NCI-H1105 treated with DMSO at 0.1 percent for 48 hours (cell line): Measurements from ENCODE around the gene DUSP1.

Experiments used
- DNase-seq: peaks from one replicate; lab custom pipeline; 2025; lab: John Stamatoyannopoulos, UW

Gene DUSP1

DNA sequence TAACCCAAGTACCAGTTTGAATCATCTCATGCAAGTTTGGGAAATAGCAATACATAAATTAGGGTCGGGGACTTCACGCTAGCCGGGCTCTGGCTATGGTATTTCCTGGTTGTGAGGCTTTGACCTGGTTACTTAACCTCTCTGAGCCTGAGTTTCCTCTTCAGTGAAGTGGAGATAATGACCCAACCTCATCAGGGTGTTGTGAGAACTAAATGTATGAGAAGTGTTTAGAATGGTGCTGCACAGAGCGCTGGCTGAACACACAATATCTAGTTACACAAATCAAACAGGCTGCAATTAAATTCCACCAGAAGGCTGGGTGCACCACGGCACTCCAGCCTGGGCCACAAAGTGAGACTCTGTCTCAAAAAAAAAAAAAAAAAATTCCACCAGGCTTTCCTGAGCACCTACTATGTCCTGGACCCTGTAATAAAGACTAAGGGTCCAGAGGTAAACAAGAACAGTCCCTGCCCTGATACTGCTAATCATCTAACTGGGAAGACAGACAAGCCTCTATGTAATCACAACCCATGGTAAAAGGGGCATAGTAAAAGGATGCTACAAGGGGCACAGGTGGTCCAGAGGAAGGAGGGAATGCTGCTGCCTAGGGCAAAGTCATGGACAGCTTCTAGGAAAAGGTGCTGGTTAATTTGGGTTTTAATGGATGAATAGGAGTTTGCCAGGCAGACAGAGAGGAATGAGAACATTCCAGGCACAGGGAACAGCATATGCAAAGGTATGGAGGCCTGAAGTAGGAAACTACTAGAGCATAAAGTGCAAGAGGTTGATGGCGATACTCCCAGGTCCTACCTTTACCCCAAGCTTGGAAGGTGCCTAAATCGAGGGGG lies 27.7 kb downstream of the DUSP1 start:
- no peak for DNase-seq

DNA sequence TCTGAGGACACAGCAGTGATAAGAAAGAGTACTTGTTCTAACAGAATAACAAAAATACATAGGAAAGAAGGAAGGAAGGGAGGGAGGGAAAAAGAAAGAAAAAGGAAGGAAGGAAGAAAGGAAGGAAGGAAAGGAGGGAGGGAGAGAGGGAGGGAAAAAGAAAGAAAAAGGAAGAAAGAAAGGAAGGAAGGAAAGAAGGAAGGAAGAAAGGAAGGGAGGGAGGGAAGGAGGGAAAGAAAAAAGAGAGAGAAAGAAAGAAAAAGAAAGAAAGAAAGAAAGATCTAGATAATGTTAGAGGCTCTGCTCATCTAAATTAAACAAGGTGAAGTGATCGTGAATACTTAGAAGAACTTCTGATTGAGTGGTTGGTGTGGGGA lies 29.8 kb downstream of the DUSP1 start:
- DNase-seq: no peak

DNA sequence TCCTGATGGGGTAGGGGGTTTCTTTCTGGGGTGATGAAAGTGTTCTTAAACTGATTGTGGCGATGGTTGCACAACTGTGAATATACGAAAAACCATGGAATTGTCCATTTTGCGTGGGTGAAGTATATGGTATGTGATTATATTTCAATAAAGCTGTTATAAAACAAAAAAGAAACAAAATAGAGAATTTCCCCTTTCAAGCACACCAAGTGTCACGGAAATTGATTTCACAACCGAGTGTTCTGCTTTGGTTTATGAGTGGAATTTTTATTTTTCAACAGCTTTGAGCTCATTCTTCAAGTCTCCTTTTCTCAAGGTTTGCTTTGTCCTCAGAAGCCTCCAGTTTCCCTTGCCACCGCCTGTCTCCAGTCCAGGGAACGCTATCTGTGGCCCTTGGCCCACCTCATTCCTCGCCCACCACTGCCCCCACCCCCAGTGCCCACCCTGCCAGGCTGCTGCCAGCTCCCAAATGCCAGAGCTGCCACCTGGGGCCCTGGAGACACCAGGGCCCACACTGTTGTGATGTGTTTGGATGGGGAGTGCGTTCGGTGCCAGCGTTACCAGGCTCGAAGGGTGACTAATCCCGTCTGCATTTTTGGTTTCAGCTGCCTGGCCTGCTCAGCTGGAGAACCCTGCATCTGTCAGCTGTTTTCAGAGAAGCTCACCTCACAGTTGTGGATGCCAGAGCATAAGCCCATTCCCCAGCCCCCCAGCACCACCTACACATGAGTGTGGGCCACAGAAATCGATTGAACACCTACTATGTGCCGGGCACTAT lies 30.4 kb downstream of the DUSP1 start:
- DNase-seq: no peak

DNA sequence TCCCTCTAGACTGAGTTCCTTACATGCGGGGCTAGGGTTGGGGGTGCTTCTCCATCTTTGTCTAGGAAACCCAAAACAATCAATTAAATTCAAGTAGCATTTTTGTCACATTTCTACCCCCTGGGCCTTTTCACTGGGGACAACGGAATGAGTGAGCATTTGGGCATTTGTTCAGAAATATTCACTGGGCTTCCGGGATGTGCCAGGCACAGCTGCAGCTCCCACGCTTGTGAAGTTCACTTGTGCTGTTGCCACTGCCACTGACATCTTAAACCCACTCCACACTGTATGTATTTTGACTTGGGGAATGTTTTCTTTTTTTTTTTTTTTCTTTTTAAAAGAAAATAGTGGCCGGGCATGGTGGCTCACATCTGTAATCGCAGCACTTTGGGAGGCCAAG lies 31.6 kb downstream of the DUSP1 start:
- DNase-seq: no peak

DNA sequence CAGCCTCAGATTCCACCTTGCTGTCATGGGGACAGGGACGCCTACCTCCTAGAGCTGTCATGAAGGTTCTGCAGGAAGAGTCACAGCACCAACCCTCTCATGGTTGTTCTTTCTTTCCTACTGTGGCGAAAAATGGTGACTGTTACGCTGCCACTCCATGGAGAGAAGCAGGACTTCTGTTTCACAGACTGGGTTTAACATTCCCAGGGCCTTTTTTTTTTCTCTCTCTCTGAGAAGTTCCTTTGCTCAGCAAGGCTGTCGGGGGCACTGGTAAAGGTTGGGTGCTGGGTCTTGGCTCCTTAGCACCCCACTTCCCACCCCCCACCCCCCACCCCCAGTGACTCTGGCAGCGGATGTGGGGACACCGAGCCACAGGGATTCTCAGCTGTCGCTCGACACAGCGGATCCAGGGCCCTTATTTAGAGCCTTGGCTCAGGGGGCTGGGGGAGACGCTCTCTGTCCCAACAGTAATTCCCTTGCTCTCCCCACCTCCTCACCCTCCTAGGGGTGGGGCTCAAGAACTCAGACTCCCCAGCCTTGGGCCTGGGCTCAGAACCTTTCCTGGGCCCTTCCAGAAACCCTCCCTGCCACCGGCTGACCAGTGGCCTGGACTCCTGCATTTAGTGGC lies 34.4 kb downstream of the DUSP1 start:
- DNase-seq: no peak

DNA sequence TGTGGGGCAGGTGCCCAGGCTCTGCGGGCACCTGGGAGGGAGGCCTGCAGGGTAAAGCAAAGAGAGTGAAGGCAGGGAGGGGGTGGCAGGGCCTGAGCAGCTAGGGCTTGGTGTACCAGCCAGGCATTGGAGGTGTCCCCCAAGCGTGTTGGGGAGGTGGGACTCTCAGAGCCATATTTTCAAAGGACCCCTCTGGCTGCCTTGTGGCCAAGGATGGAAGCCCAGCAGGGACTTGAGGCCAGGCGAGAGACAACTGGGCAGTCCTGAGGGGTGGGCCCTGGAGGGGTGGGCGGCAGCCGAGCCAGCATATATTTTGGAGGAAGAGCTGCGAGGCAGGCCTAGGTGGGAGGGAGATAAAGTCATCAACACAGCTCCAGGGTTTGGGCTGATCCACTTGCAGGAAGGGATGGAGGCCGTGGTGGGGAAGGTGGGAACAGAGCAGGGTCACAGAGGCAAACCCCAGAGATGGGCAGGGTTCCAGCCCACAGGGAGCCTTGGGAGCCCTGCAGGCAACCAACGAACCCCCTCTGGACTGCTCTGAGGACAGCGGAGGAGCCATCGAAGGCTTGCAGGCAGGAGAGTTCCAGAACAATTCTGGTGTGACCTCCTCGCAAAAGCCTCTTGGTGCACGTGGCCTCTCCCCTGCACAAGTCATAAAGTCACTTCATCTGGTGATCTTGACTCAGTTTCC lies 35.7 kb downstream of the DUSP1 start:
- DNase-seq: no peak

DNA sequence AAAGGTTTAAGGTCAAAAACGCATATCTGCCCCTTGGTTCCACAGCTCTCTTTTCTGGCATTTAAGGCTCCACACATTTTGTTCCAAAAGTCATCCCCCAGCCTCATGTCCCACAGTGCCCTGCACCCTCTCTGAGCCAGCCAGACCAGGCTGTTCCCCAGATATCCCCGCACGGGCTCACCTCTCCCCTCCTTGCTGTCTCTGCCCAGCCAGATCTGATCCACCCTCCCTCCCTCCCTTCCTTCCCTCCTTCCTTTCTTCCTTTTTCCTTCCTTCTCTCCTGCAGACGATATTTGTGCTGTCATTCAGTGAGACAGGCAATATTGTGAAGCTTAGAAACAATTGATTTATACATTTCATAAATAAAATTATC lies 37.0 kb downstream of the DUSP1 start:
- DNase-seq: no peak

DNA sequence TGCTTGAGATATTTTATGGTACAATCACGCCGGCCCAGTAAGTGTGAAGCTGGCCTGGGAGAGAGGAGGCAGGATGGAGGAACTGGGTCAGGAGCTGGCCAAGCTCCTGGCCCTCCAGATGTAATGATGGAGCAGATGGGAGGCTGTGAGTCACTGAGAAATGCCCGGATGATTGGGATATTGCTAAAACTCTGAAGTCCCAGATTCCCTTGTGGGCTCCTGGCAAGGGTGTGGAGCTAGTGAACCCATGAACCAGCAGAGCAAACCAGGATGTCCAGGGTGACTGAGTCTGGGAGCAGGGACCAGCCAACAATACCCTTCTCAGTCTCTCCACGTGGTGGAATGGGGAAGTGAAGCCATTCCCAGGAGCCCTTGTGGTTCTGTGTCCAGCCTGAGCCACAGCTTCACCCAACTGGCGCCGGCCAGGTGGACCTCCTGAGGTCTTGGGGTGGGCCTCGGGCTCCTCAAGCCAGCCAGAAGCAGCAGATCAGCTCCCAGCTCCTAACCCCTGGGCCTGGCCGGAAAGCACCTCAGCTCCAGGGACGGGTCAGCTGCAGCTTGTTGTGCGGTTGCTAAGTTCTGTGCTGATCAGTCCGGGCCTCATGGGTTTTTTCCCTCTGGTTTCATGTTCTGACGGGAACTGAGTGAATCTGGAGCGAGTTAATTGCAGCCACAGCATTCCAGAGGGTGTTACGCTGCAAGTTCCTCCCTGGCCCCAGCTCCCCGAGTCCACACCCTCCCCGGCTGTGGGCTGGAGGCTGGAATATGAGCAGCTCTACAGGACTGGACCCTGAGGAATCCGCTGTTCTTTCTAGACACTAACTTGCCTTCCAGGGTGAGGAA lies 37.6 kb downstream of the DUSP1 start:
- DNase-seq: no peak

DNA sequence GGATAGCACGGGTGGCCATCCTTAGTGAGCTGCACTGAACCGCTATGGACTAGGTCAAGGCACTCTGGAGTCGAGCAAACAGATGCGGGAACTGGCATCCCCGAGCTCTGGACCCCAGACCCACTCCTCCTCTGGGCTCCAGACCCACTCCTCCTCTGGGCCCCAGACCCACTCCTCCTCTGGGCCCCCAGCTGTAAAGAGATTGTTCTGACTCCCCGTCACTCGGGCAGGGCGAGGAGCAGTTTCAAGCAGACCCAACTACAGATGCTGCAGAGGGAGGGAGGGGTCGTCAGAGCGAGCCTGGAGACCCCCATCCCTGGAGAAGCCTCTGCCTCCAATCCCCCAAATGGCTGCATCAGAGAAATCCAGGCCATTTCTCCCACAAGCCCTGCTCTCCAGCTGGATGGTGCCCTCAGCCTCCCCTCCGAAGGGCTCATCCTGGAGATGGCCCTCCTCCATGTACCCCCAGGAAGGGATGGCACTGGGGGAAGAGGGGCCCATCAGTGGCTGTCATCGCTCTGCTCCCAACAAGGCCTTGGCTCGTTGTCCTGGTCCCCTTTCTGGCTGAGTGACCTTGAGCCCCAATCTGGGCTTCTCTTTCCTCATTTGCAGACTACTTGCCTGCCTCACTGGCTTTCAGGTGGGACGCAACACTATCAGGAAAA lies 38.7 kb downstream of the DUSP1 start:
- no peak for DNase-seq

DNA sequence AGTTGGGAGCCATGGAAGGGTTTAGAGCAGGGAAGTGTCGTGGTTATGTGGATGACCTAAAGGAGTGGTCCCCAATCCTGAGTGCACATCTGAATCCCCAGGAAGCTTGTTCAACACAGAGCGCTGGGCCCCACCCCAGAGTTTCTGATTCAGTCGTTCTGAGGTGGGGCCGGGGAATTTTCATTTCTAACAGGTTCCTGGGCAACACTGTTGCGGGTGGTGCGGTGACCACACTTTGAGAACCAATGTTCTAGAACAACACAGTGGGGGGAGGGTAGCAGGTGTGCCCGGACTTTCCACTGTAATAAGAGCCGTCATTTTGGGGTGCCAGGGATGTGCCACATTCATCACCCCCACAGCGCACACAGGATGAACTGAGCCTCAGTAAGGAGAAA lies 39.3 kb downstream of the DUSP1 start:
- no peak for DNase-seq

DNA sequence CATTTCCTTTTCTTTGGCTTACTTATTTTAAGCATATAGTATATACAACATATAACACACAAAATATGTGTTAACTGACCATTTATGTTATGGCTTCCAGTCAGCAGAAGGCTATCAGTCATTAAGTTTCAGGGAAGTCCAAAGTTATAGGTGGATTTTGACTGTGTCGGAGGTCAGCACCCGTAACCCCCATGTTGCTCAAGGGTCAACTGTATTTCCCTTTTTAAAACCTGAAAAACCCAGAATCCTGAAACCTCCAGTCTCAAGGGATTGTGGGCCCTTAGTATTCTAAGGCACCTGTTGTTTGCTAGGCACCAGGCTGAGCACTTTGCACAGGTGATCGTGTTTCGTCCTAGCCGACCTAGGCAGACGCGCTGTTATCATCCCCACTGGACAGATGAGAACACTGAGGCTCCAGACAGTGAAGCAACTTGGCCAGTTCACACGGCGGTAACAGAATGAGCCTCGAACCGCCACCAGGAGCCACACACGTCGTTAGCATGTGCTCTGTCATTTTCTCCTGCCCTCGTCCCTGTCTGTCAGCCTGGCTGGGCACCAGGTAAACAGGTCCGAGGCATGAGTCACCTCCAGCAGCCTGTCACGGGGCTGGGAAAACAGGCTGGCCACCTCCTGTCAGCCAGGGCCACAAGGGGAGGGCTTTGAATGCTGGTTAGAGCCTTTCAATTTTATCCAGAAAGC lies 39.9 kb downstream of the DUSP1 start:
- DNase-seq: no peak

DNA sequence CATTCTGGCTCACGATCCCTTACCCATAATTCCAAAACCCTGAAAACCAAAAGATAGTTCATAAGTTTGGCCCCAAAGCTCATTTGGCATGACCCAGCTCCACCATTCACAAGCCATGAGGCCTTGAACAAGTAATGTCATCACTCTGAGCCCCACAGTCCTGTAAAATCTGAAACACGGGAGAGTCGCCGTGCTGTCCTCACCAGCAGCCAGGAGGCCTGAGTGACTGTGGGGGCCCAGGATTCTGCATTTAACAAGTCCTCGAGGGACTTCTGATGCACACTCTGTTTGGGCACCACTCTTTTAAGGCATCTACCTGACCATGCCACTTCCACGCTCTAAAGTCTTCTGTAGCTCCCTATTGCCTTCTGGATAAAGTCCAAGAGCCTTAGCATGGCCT lies 40.8 kb downstream of the DUSP1 start:
- DNase-seq: no peak

DNA sequence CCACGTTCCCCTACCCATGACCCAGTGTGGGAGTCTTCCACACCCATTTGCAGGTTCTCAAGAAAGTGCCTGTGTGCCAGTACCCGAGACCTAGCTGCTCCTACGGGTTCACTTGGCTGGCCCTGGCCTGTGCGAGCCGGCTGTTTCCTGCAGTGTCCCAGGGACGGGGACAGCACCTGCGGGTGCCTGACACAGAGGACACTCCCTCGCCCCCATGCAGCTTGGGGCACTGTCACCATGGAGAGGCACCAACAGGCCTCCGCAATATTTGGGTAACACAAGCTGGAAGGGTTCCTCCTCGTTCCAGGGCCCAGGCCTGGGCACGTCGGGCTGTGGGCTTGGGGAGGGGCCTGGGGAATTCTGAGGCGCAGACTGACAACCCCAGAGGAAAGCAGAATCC lies 41.4 kb downstream of the DUSP1 start:
- DNase-seq: no peak

DNA sequence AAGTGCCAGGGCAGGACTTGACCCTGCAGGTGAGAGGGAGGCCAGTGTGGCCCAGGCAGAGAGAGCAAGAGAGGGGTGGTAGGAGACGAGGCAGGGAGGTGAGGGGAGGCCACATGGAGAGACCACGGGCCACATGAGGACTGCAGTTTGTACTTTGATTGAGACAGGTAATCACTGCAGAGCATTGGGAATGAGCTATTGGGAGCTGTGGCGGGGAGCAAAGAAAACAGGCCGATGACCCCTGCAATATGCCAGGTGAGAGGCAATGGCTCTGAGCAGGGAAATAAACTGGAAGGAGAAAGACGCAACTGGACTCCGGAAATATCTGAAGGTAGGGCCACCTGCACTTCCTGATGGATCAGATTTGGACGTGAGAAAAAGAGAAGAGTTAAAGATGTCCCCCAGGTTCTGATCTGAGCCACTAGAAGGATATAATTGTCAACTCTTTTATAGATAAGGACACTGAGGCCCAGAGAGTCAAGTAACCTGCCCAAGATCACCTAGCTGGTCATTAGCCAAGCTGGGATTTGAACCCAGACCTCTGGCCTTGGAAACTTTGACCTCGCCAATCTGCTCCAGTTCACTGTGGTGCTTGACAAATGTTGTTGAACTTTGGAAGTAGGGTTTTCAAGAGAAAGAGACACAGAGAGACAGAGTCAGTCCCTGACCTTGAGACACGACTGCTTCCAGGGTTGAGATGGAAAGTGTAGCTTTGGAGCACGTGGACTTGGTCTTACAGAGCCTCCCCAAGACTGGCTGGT lies 42.3 kb downstream of the DUSP1 start:
- DNase-seq: no peak

DNA sequence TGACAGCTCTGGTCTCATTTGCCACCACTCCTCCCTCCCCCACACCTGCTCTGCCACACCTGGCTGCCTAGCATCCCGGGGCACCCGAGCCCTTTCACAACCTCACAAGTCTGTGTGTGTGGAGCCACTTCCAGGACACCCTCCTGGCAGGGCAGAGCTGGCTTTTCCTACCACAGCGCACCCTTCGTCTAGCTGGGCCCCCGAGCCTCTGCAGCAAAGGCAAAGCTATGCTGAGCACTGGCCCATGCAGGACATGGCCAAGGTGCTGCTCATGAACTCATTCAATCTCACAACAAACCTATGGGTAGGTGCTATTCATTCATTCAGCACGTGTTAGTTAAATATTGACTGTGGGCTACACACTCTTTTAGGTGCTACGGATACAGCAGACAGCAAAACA lies 43.4 kb downstream of the DUSP1 start:
- no peak for DNase-seq

DNA sequence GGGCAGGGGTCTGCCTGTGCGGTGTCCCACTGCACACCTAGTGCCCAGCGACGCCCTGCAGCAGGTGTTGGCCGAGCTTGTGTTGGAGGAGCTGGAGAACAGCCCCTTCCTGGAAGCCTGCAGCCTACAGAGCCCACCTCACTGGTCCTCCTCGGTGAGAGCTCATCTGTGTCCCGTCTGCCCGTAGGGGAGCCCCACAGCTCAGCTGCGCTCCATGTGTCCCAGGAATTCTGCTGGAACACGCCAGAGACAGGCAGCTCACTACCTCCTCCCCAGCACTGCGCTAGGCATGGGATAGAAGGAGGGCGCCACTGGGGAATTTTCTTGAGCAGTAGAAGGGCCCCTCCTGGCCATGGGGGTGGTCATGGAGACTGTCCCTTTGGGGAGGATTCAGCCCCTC lies 44.0 kb downstream of the DUSP1 start:
- no peak for DNase-seq

DNA sequence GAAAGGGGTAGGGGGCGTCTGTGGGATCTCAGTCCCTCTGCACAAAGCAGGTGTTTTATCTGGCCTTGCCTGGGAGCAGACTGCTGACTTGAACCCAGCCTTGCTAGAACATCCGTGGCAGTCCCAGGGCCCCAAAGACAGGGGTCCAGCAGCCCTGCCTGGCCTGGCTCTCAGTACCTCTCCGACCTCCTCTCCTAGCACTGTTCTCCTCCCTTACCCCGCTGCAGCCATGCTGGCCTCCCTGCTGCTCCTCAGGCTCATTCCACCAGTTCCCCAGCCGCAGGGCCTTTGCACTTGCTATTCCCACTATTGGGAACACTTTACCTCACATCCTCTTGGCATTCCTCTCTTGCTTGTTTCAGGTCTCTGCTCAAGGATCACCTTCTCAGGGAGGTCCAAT lies 45.2 kb downstream of the DUSP1 start:
- no peak for DNase-seq

DNA sequence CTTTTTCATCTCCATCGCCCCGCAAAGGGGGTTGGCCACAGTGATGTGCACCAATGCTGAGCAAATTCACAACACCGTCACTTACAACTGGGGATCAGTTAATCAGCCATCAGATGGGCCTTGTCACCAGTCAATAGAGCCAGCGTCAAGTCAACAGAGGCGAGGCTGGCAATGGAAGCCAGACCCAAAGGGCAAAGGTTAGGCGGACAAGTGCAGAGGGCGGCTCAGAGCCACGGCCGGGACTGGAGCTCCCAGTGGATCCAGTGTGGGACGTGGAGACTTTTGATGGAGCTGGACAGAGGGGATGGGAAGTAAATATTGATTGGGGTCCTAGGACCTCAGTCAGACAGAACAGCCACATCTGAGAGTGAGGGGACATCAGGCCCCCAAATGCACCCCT lies 45.7 kb downstream of the DUSP1 start:
- DNase-seq: no peak
